Endothelial cell of umbilical vein (primary cell): Measurements from ENCODE around the gene GRIA1. TPM values are rescaled to one million over a fixed set of nuclear protein-coding genes. Genes with fewer than 3 reads are reported as not detected.

Experiments used
- BruUV-seq: library from RNA; stranded (reverse); fragments of 400-500 nt; replicated peaks from 2 replicates; lab custom pipeline; 2021; lab: Mats Ljungman, UMichigan
- CTCF ChIA-PET: fragments of 300-600, 350-600 bp; sonication (Branson Sonifier 250); formaldehyde crosslinking; loops from one replicate; lab custom pipeline; 2021; ENCODE audit warnings: antibody characterized with exemption, inconsistent platforms; lab: Charles Lee
- POLR2A ChIA-PET: fragments of 300-600, 350-600 bp; sonication (Branson Sonifier 250); formaldehyde crosslinking; loops from one replicate; lab custom pipeline; 2021; ENCODE audit warnings: antibody characterized with exemption, inconsistent platforms; lab: Charles Lee
- DNase-seq: peaks from one replicate; pipeline ENCODE4 v3.0.0-alpha.2; 2011; ENCODE audit warnings: low read depth, low spot score
- FAIRE-seq: peaks from 2 replicates; lab custom pipeline; 2011; peaks lifted over from hg19 to GRCh38; lab: Jason Lieb, UNC
- H2AFZ ChIP-seq: 2 replicates; pipeline ENCODE4 v1.6.0; 2012; ENCODE audit warnings: low read depth, low read length, control low read depth, inconsistent platforms
- H3K27ac ChIP-seq: 2 replicates; pipeline ENCODE4 v1.5.1; 2011; ENCODE audit warnings: low read depth, mild to moderate bottlenecking, control low read depth, low read length, moderate library complexity; ENCODE audit not compliant: insufficient read depth
- H3K27me3 ChIP-seq, 2 experiments: 2 replicates each; pipeline versions ENCODE4 v1.6.0 to v1.6.1; 2011; ENCODE audit warnings: low read length in 2 of 2, mixed read lengths in 1 of 2; ENCODE audit not compliant: control insufficient read depth in 2 of 2, insufficient read depth in 2 of 2
- H3K36me3 ChIP-seq, 2 experiments: 2 replicates in 1 of 2; 3 replicates in 1 of 2; pipeline ENCODE4 v1.5.1; 2011; ENCODE audit warnings: low read length in 2 of 2, mild to moderate bottlenecking in 1 of 2, moderate library complexity in 1 of 2; ENCODE audit not compliant: control insufficient read depth in 2 of 2, insufficient read depth in 2 of 2; ENCODE audit errors: extremely low read depth in 1 of 2
- H3K4me1 ChIP-seq: 3 replicates; pipeline ENCODE4 v1.5.1; 2011; ENCODE audit warnings: mild to moderate bottlenecking, low read length; ENCODE audit not compliant: control insufficient read depth, insufficient read depth; ENCODE audit errors: extremely low read depth
- H3K4me2 ChIP-seq: 2 replicates; pipeline ENCODE4 v1.6.1; 2011; ENCODE audit warnings: low read length, control low read depth, mixed read lengths; ENCODE audit not compliant: insufficient read depth
- H3K4me3 ChIP-seq, 3 experiments: fragments of 200-600 bp in 1 of 3; sonication (generic), shearing (Covaris generic) in 1 of 3; replicated peaks in 1 of 3; 2 replicates each; pipeline ENCODE4 v1.5.1; 2011 to 2016; ENCODE audit warnings: control low read depth in 3 of 3, low read length in 3 of 3, mild to moderate bottlenecking in 2 of 3, inconsistent platforms in 1 of 3, low read depth in 1 of 3, moderate library complexity in 1 of 3; ENCODE audit not compliant: insufficient read depth in 1 of 3
- H3K79me2 ChIP-seq: 2 replicates; pipeline ENCODE4 v1.6.0; 2012; ENCODE audit warnings: low read length, inconsistent platforms; ENCODE audit not compliant: control insufficient read depth, insufficient read depth
- H3K9ac ChIP-seq: replicated peaks from 2 replicates; pipeline ENCODE3; 2011; ENCODE audit warnings: low read length, control low read depth; ENCODE audit not compliant: insufficient read depth; ENCODE audit errors: extremely low read depth
- H3K9me1 ChIP-seq: replicated peaks from 3 replicates; pipeline ENCODE4 v1.6.0; 2011; ENCODE audit warnings: mild to moderate bottlenecking, low read length; ENCODE audit not compliant: control insufficient read depth, insufficient read depth; ENCODE audit errors: extremely low read depth
- H3K9me3 ChIP-seq: replicated peaks from 2 replicates; pipeline ENCODE4 v1.5.1; 2012; ENCODE audit warnings: low read length, inconsistent platforms; ENCODE audit not compliant: control insufficient read depth, insufficient read depth
- H4K20me1 ChIP-seq: replicated peaks from 2 replicates; pipeline ENCODE3; 2011; ENCODE audit warnings: mild to moderate bottlenecking, low read length; ENCODE audit not compliant: control insufficient read depth, insufficient read depth; ENCODE audit errors: extremely low read depth
- CTCF ChIP-seq, 2 donors: IDR thresholded peaks; 1 replicate in 1 of 2; 2 replicates in 1 of 2; pipeline ENCODE4 v1.5.1; 2011; ENCODE audit warnings: low read length in 2 of 2, mild to moderate bottlenecking in 2 of 2, moderate library complexity in 2 of 2, control low read depth in 1 of 2, inconsistent platforms in 1 of 2, low read depth in 1 of 2; ENCODE audit not compliant: insufficient read depth in 1 of 2; ENCODE audit errors: extremely low read depth in 1 of 2
- FOS ChIP-seq: IDR thresholded peaks from 2 replicates; pipeline ENCODE4 v1.6.1; 2011; ENCODE audit warnings: mild to moderate bottlenecking, low read length, moderate library complexity, borderline replicate concordance; ENCODE audit not compliant: insufficient read depth
- MYC ChIP-seq: IDR thresholded peaks from one replicate; pipeline ENCODE4 v1.6.1; 2011; ENCODE audit warnings: mild to moderate bottlenecking, low read depth, low read length
- POLR2AphosphoS5 ChIP-seq: IDR thresholded peaks from 2 replicates; pipeline ENCODE4 v1.6.1; 2012; ENCODE audit warnings: low read depth, mild to moderate bottlenecking, control low read depth, low read length, moderate library complexity; ENCODE audit not compliant: insufficient read depth
- dilution Hi-C: fragments of 300-500 bp; cut with MboI; formaldehyde crosslinking; loops from one replicate; pipeline ENCODE4 v1.15.0; 2019; ENCODE audit warnings: low sequenced_read_pairs; ENCODE audit not compliant: extremely low pct_ligation_motif_present
- intact Hi-C: fragments of 100-400 bp; cut with micrococcal nuclease; formaldehyde crosslinking; loops from one replicate; pipeline ENCODE4 v1.10.0; 2022
- polyA plus RNA-seq, 4 experiments: library from polyadenylated mRNA; depleted of rRNA in 3 of 4; stranded (reverse) in 3 of 4; unstranded in 1 of 4; fragments of >200 nt; gene quantifications; 2 replicates each; pipeline versions ENCODE4 v1.2.1 to v1.2.3, GENCODE V29; 2011 to 2012; ENCODE audit warnings: missing spikeins in 1 of 4
- total RNA-seq: library from RNA; stranded (reverse); gene quantifications from 2 replicates; pipeline ENCODE4 v1.2.3, GENCODE V29; 2021
- TF ChIP-seq, protein P1 (sequence below): IDR thresholded peaks from 2 replicates; pipeline ENCODE4 v1.6.1; 2011; ENCODE audit not compliant: insufficient read depth, insufficient read length

GRIA1 gene
- total and polyA plus RNA-seq, 2 donors (not counting 3 experiments of a cell fraction or from before 2014, with no cell fraction given), result not detected

DNA sequence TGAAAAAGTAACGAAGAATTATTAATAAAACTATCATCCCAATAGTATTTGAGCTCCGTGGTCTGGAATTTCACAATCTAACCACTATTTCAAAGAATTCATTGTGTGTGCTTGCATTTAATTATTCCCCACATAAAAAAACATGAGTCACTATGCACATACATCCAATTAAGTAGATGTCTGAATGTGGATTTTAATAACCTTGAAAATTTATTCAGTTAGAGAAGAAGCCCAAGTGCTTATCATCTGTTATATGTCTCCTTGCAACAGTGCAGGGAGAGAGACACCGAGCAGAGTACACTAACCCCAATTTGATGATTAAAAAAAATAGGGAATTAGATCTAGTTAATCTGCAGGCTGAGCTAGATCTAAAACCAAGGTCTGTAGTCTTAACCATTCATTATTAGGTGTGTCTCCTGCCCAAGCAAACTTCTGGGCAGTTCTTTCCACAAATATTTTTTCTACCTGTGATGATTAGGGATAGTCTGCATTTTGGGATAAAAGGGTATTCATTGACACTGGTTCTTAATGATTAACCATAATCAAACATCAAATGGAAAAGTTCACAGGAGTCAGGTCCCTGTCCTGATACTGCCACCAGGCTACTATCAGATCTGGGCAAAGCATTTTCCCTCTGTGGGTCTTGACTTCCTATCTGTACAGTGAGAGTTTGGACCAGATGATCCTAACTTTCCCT is 164.2 kb downstream of the GRIA1 start:
- no peaks in the 10 kb centered on the region for H3K36me3 ChIP-seq
- no peaks in the 10 kb centered on the region for H3K27me3 ChIP-seq
- no peaks in the 10 kb centered on the region for H4K20me1 ChIP-seq
- no peaks in the 10 kb centered on the region for H3K9me1 ChIP-seq
- no peaks in the 10 kb centered on the region for H3K4me1 ChIP-seq
- H3K4me3 ChIP-seq, result no peak overlapping the region
- no peak overlapping the region for H3K9ac ChIP-seq
- FAIRE-seq, result no peak
- no peak overlapping the region for H2AFZ ChIP-seq
- BruUV-seq, result no TSS peak
- H3K4me2 ChIP-seq, result no peak overlapping the region
- dilution Hi-C loops, result no loop called here
- H3K79me2 ChIP-seq, result no peaks in the 10 kb centered on the region
- H3K27ac ChIP-seq, result no peak overlapping the region
- H3K9me3 ChIP-seq, result no peaks in the 10 kb centered on the region
- CTCF ChIA-PET, result no interaction called here
- TF ChIP-seq, protein P1, sequence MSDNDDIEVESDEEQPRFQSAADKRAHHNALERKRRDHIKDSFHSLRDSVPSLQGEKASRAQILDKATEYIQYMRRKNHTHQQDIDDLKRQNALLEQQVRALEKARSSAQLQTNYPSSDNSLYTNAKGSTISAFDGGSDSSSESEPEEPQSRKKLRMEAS, result no peak
- TF ChIP-seq CTCF (IDR thresholded peaks at IDR 0.05; ENCODE audit: extremely low read depth in 1 of 2, insufficient read depth in 1 of 2, low read depth in 1 of 2, low read length in 2 of 2) (no peak), FOS (no peak), MYC (no peak), POLR2AphosphoS5 (no peak)
- POLR2A ChIA-PET, result no interaction called here
- no peak for DNase-seq
- intact Hi-C loops, result no loop called here
